Endothelial cell of umbilical vein (primary cell): ENCODE data around the gene FRMD4A. TPM values are rescaled to one million over a fixed set of nuclear protein-coding genes. Genes with fewer than 3 reads are reported as not detected.

Experiments used
- BruUV-seq: library from RNA; stranded (reverse); fragments of 400-500 nt; replicated peaks from 2 replicates; lab custom pipeline; 2021; lab: Mats Ljungman, UMichigan
- CTCF ChIA-PET: fragments of 300-600, 350-600 bp; sonication (Branson Sonifier 250); formaldehyde crosslinking; loops from one replicate; lab custom pipeline; 2021; ENCODE audit warnings: antibody characterized with exemption, inconsistent platforms; lab: Charles Lee
- POLR2A ChIA-PET: fragments of 300-600, 350-600 bp; sonication (Branson Sonifier 250); formaldehyde crosslinking; loops from one replicate; lab custom pipeline; 2021; ENCODE audit warnings: antibody characterized with exemption, inconsistent platforms; lab: Charles Lee
- DNase-seq: peaks from one replicate; pipeline ENCODE4 v3.0.0-alpha.2; 2011; ENCODE audit warnings: low read depth, low spot score
- FAIRE-seq: peaks from 2 replicates; lab custom pipeline; 2011; peaks lifted over from hg19 to GRCh38; lab: Jason Lieb, UNC
- H2AFZ ChIP-seq: 2 replicates; pipeline ENCODE4 v1.6.0; 2012; ENCODE audit warnings: low read depth, low read length, control low read depth, inconsistent platforms
- H3K27ac ChIP-seq: 2 replicates; pipeline ENCODE4 v1.5.1; 2011; ENCODE audit warnings: low read depth, mild to moderate bottlenecking, control low read depth, low read length, moderate library complexity; ENCODE audit not compliant: insufficient read depth
- H3K27me3 ChIP-seq, 2 experiments: 2 replicates each; pipeline versions ENCODE4 v1.6.0 to v1.6.1; 2011; ENCODE audit warnings: low read length in 2 of 2, mixed read lengths in 1 of 2; ENCODE audit not compliant: control insufficient read depth in 2 of 2, insufficient read depth in 2 of 2
- H3K36me3 ChIP-seq, 2 experiments: 2 replicates in 1 of 2; 3 replicates in 1 of 2; pipeline ENCODE4 v1.5.1; 2011; ENCODE audit warnings: low read length in 2 of 2, mild to moderate bottlenecking in 1 of 2, moderate library complexity in 1 of 2; ENCODE audit not compliant: control insufficient read depth in 2 of 2, insufficient read depth in 2 of 2; ENCODE audit errors: extremely low read depth in 1 of 2
- H3K4me1 ChIP-seq: 3 replicates; pipeline ENCODE4 v1.5.1; 2011; ENCODE audit warnings: mild to moderate bottlenecking, low read length; ENCODE audit not compliant: control insufficient read depth, insufficient read depth; ENCODE audit errors: extremely low read depth
- H3K4me2 ChIP-seq: 2 replicates; pipeline ENCODE4 v1.6.1; 2011; ENCODE audit warnings: low read length, control low read depth, mixed read lengths; ENCODE audit not compliant: insufficient read depth
- H3K4me3 ChIP-seq, 3 experiments: fragments of 200-600 bp in 1 of 3; sonication (generic), shearing (Covaris generic) in 1 of 3; replicated peaks in 1 of 3; 2 replicates each; pipeline ENCODE4 v1.5.1; 2011 to 2016; ENCODE audit warnings: control low read depth in 3 of 3, low read length in 3 of 3, mild to moderate bottlenecking in 2 of 3, inconsistent platforms in 1 of 3, low read depth in 1 of 3, moderate library complexity in 1 of 3; ENCODE audit not compliant: insufficient read depth in 1 of 3
- H3K79me2 ChIP-seq: 2 replicates; pipeline ENCODE4 v1.6.0; 2012; ENCODE audit warnings: low read length, inconsistent platforms; ENCODE audit not compliant: control insufficient read depth, insufficient read depth
- H3K9ac ChIP-seq: replicated peaks from 2 replicates; pipeline ENCODE3; 2011; ENCODE audit warnings: low read length, control low read depth; ENCODE audit not compliant: insufficient read depth; ENCODE audit errors: extremely low read depth
- H3K9me1 ChIP-seq: replicated peaks from 3 replicates; pipeline ENCODE4 v1.6.0; 2011; ENCODE audit warnings: mild to moderate bottlenecking, low read length; ENCODE audit not compliant: control insufficient read depth, insufficient read depth; ENCODE audit errors: extremely low read depth
- H3K9me3 ChIP-seq: replicated peaks from 2 replicates; pipeline ENCODE4 v1.5.1; 2012; ENCODE audit warnings: low read length, inconsistent platforms; ENCODE audit not compliant: control insufficient read depth, insufficient read depth
- H4K20me1 ChIP-seq: replicated peaks from 2 replicates; pipeline ENCODE3; 2011; ENCODE audit warnings: mild to moderate bottlenecking, low read length; ENCODE audit not compliant: control insufficient read depth, insufficient read depth; ENCODE audit errors: extremely low read depth
- CTCF ChIP-seq, 2 donors: IDR thresholded peaks; 1 replicate in 1 of 2; 2 replicates in 1 of 2; pipeline ENCODE4 v1.5.1; 2011; ENCODE audit warnings: low read length in 2 of 2, mild to moderate bottlenecking in 2 of 2, moderate library complexity in 2 of 2, control low read depth in 1 of 2, inconsistent platforms in 1 of 2, low read depth in 1 of 2; ENCODE audit not compliant: insufficient read depth in 1 of 2; ENCODE audit errors: extremely low read depth in 1 of 2
- EZH2 ChIP-seq: IDR thresholded peaks from 2 replicates; pipeline ENCODE4 v1.6.1; 2012; ENCODE audit warnings: borderline replicate concordance, low read depth, mild to moderate bottlenecking, moderate library complexity, low read length, inconsistent platforms; ENCODE audit not compliant: severe bottlenecking
- FOS ChIP-seq: IDR thresholded peaks from 2 replicates; pipeline ENCODE4 v1.6.1; 2011; ENCODE audit warnings: mild to moderate bottlenecking, low read length, moderate library complexity, borderline replicate concordance; ENCODE audit not compliant: insufficient read depth
- MAX ChIP-seq: IDR thresholded peaks from 2 replicates; pipeline ENCODE4 v1.6.1; 2011; ENCODE audit not compliant: insufficient read depth, insufficient read length
- MYC ChIP-seq: IDR thresholded peaks from one replicate; pipeline ENCODE4 v1.6.1; 2011; ENCODE audit warnings: mild to moderate bottlenecking, low read depth, low read length
- POLR2A ChIP-seq: IDR thresholded peaks from 2 replicates; pipeline ENCODE4 v1.6.1; 2012; ENCODE audit warnings: low read depth, mild to moderate bottlenecking, control low read depth, low read length
- POLR2AphosphoS5 ChIP-seq: IDR thresholded peaks from 2 replicates; pipeline ENCODE4 v1.6.1; 2012; ENCODE audit warnings: low read depth, mild to moderate bottlenecking, control low read depth, low read length, moderate library complexity; ENCODE audit not compliant: insufficient read depth
- dilution Hi-C: fragments of 300-500 bp; cut with MboI; formaldehyde crosslinking; loops from one replicate; pipeline ENCODE4 v1.15.0; 2019; ENCODE audit warnings: low sequenced_read_pairs; ENCODE audit not compliant: extremely low pct_ligation_motif_present
- intact Hi-C: fragments of 100-400 bp; cut with micrococcal nuclease; formaldehyde crosslinking; loops from one replicate; pipeline ENCODE4 v1.10.0; 2022
- polyA plus RNA-seq, 4 experiments: library from polyadenylated mRNA; depleted of rRNA in 3 of 4; stranded (reverse) in 3 of 4; unstranded in 1 of 4; fragments of >200 nt; gene quantifications; 2 replicates each; pipeline versions ENCODE4 v1.2.1 to v1.2.3, GENCODE V29; 2011 to 2012; ENCODE audit warnings: missing spikeins in 1 of 4
- total RNA-seq: library from RNA; stranded (reverse); gene quantifications from 2 replicates; pipeline ENCODE4 v1.2.3, GENCODE V29; 2021

Gene FRMD4A
- total and polyA plus RNA-seq, 2 donors (not counting 3 experiments of a cell fraction or from before 2014, with no cell fraction given), result 123 to 148 TPM

GRCh38 chr10:13795653-13796555 lies 534.8 kb downstream of the FRMD4A start:
- intact Hi-C loops (no loop called here), dilution Hi-C loops (no loop called here)
- CTCF ChIA-PET, result interaction anchor here (1.2 kb wide), 1 partner anchor 298 kb away, joined by 3 read pairs; no protein-coding TSS in a partner anchor
- POLR2A ChIA-PET, result no interaction called here
- H3K36me3 ChIP-seq, result peaks cover 18 to 35% of the 10 kb centered on the region in 2 experiments
- H2AFZ ChIP-seq, result no peak overlapping the region
- H3K9ac ChIP-seq, result no peak overlapping the region
- H3K79me2 ChIP-seq, result peaks cover 70% of the 10 kb centered on the region
- BruUV-seq, result no TSS peak
- DNase-seq (no peak), FAIRE-seq (peak; percentile 49)
- H3K27me3 ChIP-seq, result no peaks in the 10 kb centered on the region
- H3K9me1 ChIP-seq, result no peaks in the 10 kb centered on the region
- H3K4me1 ChIP-seq, result peaks cover 21% of the 10 kb centered on the region
- H3K4me2 ChIP-seq, result no peak overlapping the region
- H3K9me3 ChIP-seq, result no peaks in the 10 kb centered on the region
- H4K20me1 ChIP-seq, result no peaks in the 10 kb centered on the region
- no peak for TF ChIP-seq POLR2A
- TF ChIP-seq POLR2AphosphoS5, result peak; percentile 16
- H3K27ac ChIP-seq, result no peak overlapping the region
- no peak overlapping the region for H3K4me3 ChIP-seq

- Histone ChIP-seq H3K36me3 (peaks cover 21 to 35% of the 10 kb centered on the region in 2 experiments), H3K9ac (no peak overlapping the region), H3K27me3 (no peaks in the 10 kb centered on the region), H3K9me1 (no peaks in the 10 kb centered on the region), H3K9me3 (no peaks in the 10 kb centered on the region), H3K27ac (no peak overlapping the region), H3K4me1 (peaks cover 28% of the 10 kb centered on the region), H2AFZ (no peak overlapping the region), H3K4me3 (no peak overlapping the region), H3K4me2 (no peak overlapping the region), H4K20me1 (no peaks in the 10 kb centered on the region), H3K79me2 (peaks cover 65% of the 10 kb centered on the region)
- ChIA-PET CTCF (interaction anchor here (2.2 kb wide), 1 partner anchor 299 kb away, joined by 6 read pairs; no protein-coding TSS in a partner anchor), POLR2A (no interaction called here)
- intact Hi-C loops (no loop called here), dilution Hi-C loops (no loop called here)
- FAIRE-seq (no peak), DNase-seq (no peak)
- no TSS peak for BruUV-seq
- TF ChIP-seq MYC (no peak), POLR2A (no peak), FOS (no peak), MAX (no peak), CTCF (IDR thresholded peaks at IDR 0.05; ENCODE audit: extremely low read depth in 1 of 2, insufficient read depth in 1 of 2, low read depth in 1 of 2, low read length in 2 of 2) (no peak), EZH2 (no peak), POLR2AphosphoS5 (no peak)
These were observed 535.6 kb downstream of the FRMD4A start for GRCh38 chr10:13794992-13795612.
